ENCODE measurements around the gene MTG2.

The MTG2 gene

GRCh38 chr20:62159839-62160238 lies 23.0 kb upstream of the MTG2 start:
- Histone ChIP-seq H2AK5ac (ENCODE audit: low read length, severe bottlenecking) (no peak overlapping the region), H3K9ac (ENCODE audit: low read length) (no peak overlapping the region), H3K79me1 (replicated peaks; ENCODE audit: low read length, poor library complexity, severe bottlenecking) (peaks cover 48% of the 10 kb centered on the region), H4K8ac (ENCODE audit: low read length) (no peak overlapping the region), H2AFZ (ENCODE audit: low read depth, low read length) (no peak overlapping the region), H3K4me3 (ENCODE audit: insufficient read depth in 1 of 2, low read depth in 1 of 2, low read length in 2 of 2) (no peak overlapping the region), H3K4me1 (ENCODE audit: control insufficient read depth, insufficient read depth, low read depth, low read length) (peaks cover 48% of the 10 kb centered on the region), H3K23ac (ENCODE audit: low read length in 2 of 2) (no peak overlapping the region), H2BK12ac (ENCODE audit: low read length in 2 of 2) (no peak overlapping the region), H3K9me3 (ENCODE audit: control insufficient read depth, low read length) (no peaks in the 10 kb centered on the region), H3K27ac (ENCODE audit: low read length, poor library complexity, severe bottlenecking) (no peak overlapping the region), H4K91ac (ENCODE audit: low read length) (no peak overlapping the region), H3K4ac (ENCODE audit: low read depth in 1 of 2, low read length in 2 of 2) (no peak overlapping the region), H2BK15ac (ENCODE audit: low read depth, poor library complexity, severe bottlenecking) (no peak overlapping the region), H2BK5ac (ENCODE audit: low read depth, low read length, poor library complexity, severe bottlenecking) (no peak overlapping the region), H3K4me2 (ENCODE audit: low read length, poor library complexity, severe bottlenecking) (no peak overlapping the region), H2BK120ac (ENCODE audit: low read depth, low read length) (no peak overlapping the region), H3K27me3 (ENCODE audit: control insufficient read depth in 1 of 2, insufficient read depth in 1 of 2, low read length in 2 of 2) (no peaks in the 10 kb centered on the region), H3K18ac (ENCODE audit: low read depth in 1 of 2, low read length in 2 of 2) (no peak overlapping the region), H3K36me3 (ENCODE audit: control insufficient read depth in 1 of 2, insufficient read depth in 2 of 2, low read depth in 1 of 2, low read length in 2 of 2) (peaks cover 35 to 78% of the 10 kb centered on the region in 2 experiments), H3K14ac (ENCODE audit: low read length in 2 of 2) (no peak overlapping the region)
- WGBS = 89% methylated on average over 14 of the region's 14 CpGs
- DNase-seq = no peak

GRCh38 chr20:62160253-62160652 lies 22.6 kb upstream of the MTG2 start:
- peaks cover 45% of the 10 kb centered on the region for H3K4me1 ChIP-seq (ENCODE audit: control insufficient read depth, insufficient read depth, low read depth, low read length)
- no peak overlapping the region for H3K4me3 ChIP-seq (ENCODE audit: insufficient read depth in 1 of 2, low read depth in 1 of 2, low read length in 2 of 2)
- H3K27ac ChIP-seq (ENCODE audit: low read length, poor library complexity, severe bottlenecking) = no peak overlapping the region
- H3K18ac ChIP-seq (ENCODE audit: low read depth in 1 of 2, low read length in 2 of 2) = no peak overlapping the region
- no peak overlapping the region for H3K23ac ChIP-seq (ENCODE audit: low read length in 2 of 2)
- peaks cover 39 to 79% of the 10 kb centered on the region in 2 experiments for H3K36me3 ChIP-seq (ENCODE audit: control insufficient read depth in 1 of 2, insufficient read depth in 2 of 2, low read depth in 1 of 2, low read length in 2 of 2)
- no peak overlapping the region for H3K9ac ChIP-seq (ENCODE audit: low read length)
- no peak overlapping the region for H3K14ac ChIP-seq (ENCODE audit: low read length in 2 of 2)
- H3K9me3 ChIP-seq (ENCODE audit: control insufficient read depth, low read length) = no peaks in the 10 kb centered on the region
- H4K8ac ChIP-seq (ENCODE audit: low read length) = no peak overlapping the region
- peaks cover 46% of the 10 kb centered on the region for H3K79me1 ChIP-seq (replicated peaks; ENCODE audit: low read length, poor library complexity, severe bottlenecking)
- H2BK15ac ChIP-seq (ENCODE audit: low read depth, poor library complexity, severe bottlenecking) = no peak overlapping the region
- H2AFZ ChIP-seq (ENCODE audit: low read depth, low read length) = no peak overlapping the region
- H2BK120ac ChIP-seq (ENCODE audit: low read depth, low read length) = no peak overlapping the region
- no peak overlapping the region for H2AK5ac ChIP-seq (ENCODE audit: low read length, severe bottlenecking)
- 94% methylated on average over 4 of the region's 9 CpGs for WGBS
- H2BK12ac ChIP-seq (ENCODE audit: low read length in 2 of 2) = no peak overlapping the region
- H2BK5ac ChIP-seq (ENCODE audit: low read depth, low read length, poor library complexity, severe bottlenecking) = no peak overlapping the region
- H4K91ac ChIP-seq (ENCODE audit: low read length) = no peak overlapping the region
- no peak for DNase-seq
- H3K4me2 ChIP-seq (ENCODE audit: low read length, poor library complexity, severe bottlenecking) = no peak overlapping the region
- H3K4ac ChIP-seq (ENCODE audit: low read depth in 1 of 2, low read length in 2 of 2) = no peak overlapping the region
- no peaks in the 10 kb centered on the region for H3K27me3 ChIP-seq (ENCODE audit: control insufficient read depth in 1 of 2, insufficient read depth in 1 of 2, low read length in 2 of 2)

DNA sequence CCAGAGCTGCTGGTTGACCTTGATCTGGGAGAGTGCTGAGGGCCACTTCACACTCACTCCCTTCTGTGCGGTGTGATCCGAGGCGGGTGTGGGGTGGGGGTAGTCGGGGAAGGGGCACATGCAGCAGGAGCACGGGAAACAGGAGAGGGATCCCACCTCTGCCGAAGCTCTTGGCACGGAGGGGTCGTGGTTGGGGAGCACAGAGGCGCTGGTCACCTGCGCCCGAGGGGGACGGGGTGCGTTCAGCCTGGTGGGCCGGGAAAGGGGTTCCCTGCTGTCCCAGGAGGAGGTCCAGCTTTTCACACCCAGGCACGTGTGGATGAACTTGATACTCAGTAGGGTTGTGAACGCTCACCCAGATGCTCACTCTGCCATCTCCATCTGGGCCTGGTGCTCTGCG lies 22.0 kb upstream of the MTG2 start:
- H2BK120ac ChIP-seq (ENCODE audit: low read depth, low read length) = no peak overlapping the region
- peaks cover 39% of the 10 kb centered on the region for H3K4me1 ChIP-seq (ENCODE audit: control insufficient read depth, insufficient read depth, low read depth, low read length)
- no peak overlapping the region for H3K4me3 ChIP-seq (ENCODE audit: insufficient read depth in 1 of 2, low read depth in 1 of 2, low read length in 2 of 2)
- peaks cover 46% of the 10 kb centered on the region for H3K79me1 ChIP-seq (replicated peaks; ENCODE audit: low read length, poor library complexity, severe bottlenecking)
- no peak overlapping the region for H2BK5ac ChIP-seq (ENCODE audit: low read depth, low read length, poor library complexity, severe bottlenecking)
- no peak overlapping the region for H4K91ac ChIP-seq (ENCODE audit: low read length)
- no peak overlapping the region for H2BK15ac ChIP-seq (ENCODE audit: low read depth, poor library complexity, severe bottlenecking)
- H3K23ac ChIP-seq (ENCODE audit: low read length in 2 of 2) = no peak overlapping the region
- H3K4ac ChIP-seq (ENCODE audit: low read depth in 1 of 2, low read length in 2 of 2) = no peak overlapping the region
- H3K27me3 ChIP-seq (ENCODE audit: control insufficient read depth in 1 of 2, insufficient read depth in 1 of 2, low read length in 2 of 2) = no peaks in the 10 kb centered on the region
- H3K27ac ChIP-seq (ENCODE audit: low read length, poor library complexity, severe bottlenecking) = no peak overlapping the region
- 97% methylated on average over 17 of the region's 17 CpGs for WGBS
- no peak overlapping the region for H2BK12ac ChIP-seq (ENCODE audit: low read length in 2 of 2)
- H3K36me3 ChIP-seq (ENCODE audit: control insufficient read depth in 1 of 2, insufficient read depth in 2 of 2, low read depth in 1 of 2, low read length in 2 of 2) = peaks cover 46 to 84% of the 10 kb centered on the region in 2 experiments
- H3K18ac ChIP-seq (ENCODE audit: low read depth in 1 of 2, low read length in 2 of 2) = no peak overlapping the region
- H3K9me3 ChIP-seq (ENCODE audit: control insufficient read depth, low read length) = no peaks in the 10 kb centered on the region
- H4K8ac ChIP-seq (ENCODE audit: low read length) = no peak overlapping the region
- H2AK5ac ChIP-seq (ENCODE audit: low read length, severe bottlenecking) = no peak overlapping the region
- no peak overlapping the region for H3K14ac ChIP-seq (ENCODE audit: low read length in 2 of 2)
- no peak overlapping the region for H3K9ac ChIP-seq (ENCODE audit: low read length)
- no peak overlapping the region for H2AFZ ChIP-seq (ENCODE audit: low read depth, low read length)
- H3K4me2 ChIP-seq (ENCODE audit: low read length, poor library complexity, severe bottlenecking) = no peak overlapping the region
- DNase-seq = no peak

GRCh38 chr20:62161347-62161746 lies 21.5 kb upstream of the MTG2 start:
- no peak for DNase-seq
- WGBS = 94% methylated on average over 17 of the region's 17 CpGs

More at GRCh38 chr20:62161347-62161746, 21.5 kb upstream of the MTG2 start:
- no peak overlapping the region for H2BK5ac ChIP-seq (ENCODE audit: low read depth, low read length, poor library complexity, severe bottlenecking)
- no peak overlapping the region for H4K91ac ChIP-seq (ENCODE audit: low read length)
- no peak overlapping the region for H3K18ac ChIP-seq (ENCODE audit: low read depth in 1 of 2, low read length in 2 of 2)
- H3K9ac ChIP-seq (ENCODE audit: low read length) = no peak overlapping the region
- H3K14ac ChIP-seq (ENCODE audit: low read length in 2 of 2) = no peak overlapping the region
- no peak overlapping the region for H3K4me2 ChIP-seq (ENCODE audit: low read length, poor library complexity, severe bottlenecking)
- H3K4ac ChIP-seq (ENCODE audit: low read depth in 1 of 2, low read length in 2 of 2) = no peak overlapping the region
- H4K8ac ChIP-seq (ENCODE audit: low read length) = no peak overlapping the region
- no peak overlapping the region for H2BK12ac ChIP-seq (ENCODE audit: low read length in 2 of 2)
- no peak overlapping the region for H2BK15ac ChIP-seq (ENCODE audit: low read depth, poor library complexity, severe bottlenecking)
- no peak overlapping the region for H3K23ac ChIP-seq (ENCODE audit: low read length in 2 of 2)
- peak overlapping the region; percentile 24 for H2AK5ac ChIP-seq (ENCODE audit: low read length, severe bottlenecking)
- no peak overlapping the region for H3K4me3 ChIP-seq (ENCODE audit: insufficient read depth in 1 of 2, low read depth in 1 of 2, low read length in 2 of 2)
- H3K79me1 ChIP-seq (replicated peaks; ENCODE audit: low read length, poor library complexity, severe bottlenecking) = peaks cover 45% of the 10 kb centered on the region
- H2BK120ac ChIP-seq (ENCODE audit: low read depth, low read length) = no peak overlapping the region
- H3K27me3 ChIP-seq (ENCODE audit: control insufficient read depth in 1 of 2, insufficient read depth in 1 of 2, low read length in 2 of 2) = no peaks in the 10 kb centered on the region
- H2AFZ ChIP-seq (ENCODE audit: low read depth, low read length) = no peak overlapping the region
- no peaks in the 10 kb centered on the region for H3K9me3 ChIP-seq (ENCODE audit: control insufficient read depth, low read length)
- H3K4me1 ChIP-seq (ENCODE audit: control insufficient read depth, insufficient read depth, low read depth, low read length) = peaks cover 35% of the 10 kb centered on the region
- H3K27ac ChIP-seq (ENCODE audit: low read length, poor library complexity, severe bottlenecking) = no peak overlapping the region
- peaks cover 50 to 84% of the 10 kb centered on the region in 2 experiments for H3K36me3 ChIP-seq (ENCODE audit: control insufficient read depth in 1 of 2, insufficient read depth in 2 of 2, low read depth in 1 of 2, low read length in 2 of 2)
